ENCODE measurements around the gene ZCCHC4.

The ZCCHC4 gene

DNA sequence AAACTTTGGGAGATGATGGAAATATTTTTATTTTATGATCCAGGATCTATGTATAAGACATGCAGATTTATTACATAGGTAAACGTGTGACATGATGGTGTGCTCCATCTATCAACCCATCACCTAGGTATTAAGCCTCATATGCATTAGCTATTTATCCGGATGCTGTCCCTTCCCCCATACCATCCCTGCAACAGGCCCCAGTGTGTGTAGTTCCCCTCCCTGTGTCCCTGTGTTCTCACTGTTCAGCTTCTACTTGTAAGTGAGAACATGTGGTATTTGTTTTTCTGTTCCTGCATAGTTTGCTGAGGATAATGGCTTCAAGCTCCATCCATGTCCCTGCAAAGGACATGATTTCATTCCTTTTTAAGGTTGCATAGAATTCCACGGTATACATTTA lies 28.1 kb upstream of the ZCCHC4 start:
- H3K79me1 ChIP-seq (ENCODE audit: low read depth, low read length), result no peaks in the 10 kb centered on the region
- no peak overlapping the region for H3K4me3 ChIP-seq (ENCODE audit: low read length in 2 of 2)
- no peak overlapping the region for H2BK12ac ChIP-seq (ENCODE audit: low read length)
- peaks cover 0 to 2% of the 10 kb centered on the region in 2 donors for H3K9me3 ChIP-seq (replicated peaks in 1 of 2; ENCODE audit: control insufficient read depth in 2 of 2, insufficient read depth in 1 of 2, low read depth in 1 of 2, low read length in 2 of 2)
- H2AK5ac ChIP-seq (ENCODE audit: low read depth, low read length), result no peak overlapping the region
- no peaks in the 10 kb centered on the region for H3K4me1 ChIP-seq (ENCODE audit: control insufficient read depth in 2 of 2, insufficient read depth in 1 of 2, low read depth in 1 of 2, low read length in 2 of 2)
- no peak overlapping the region for H3K27ac ChIP-seq (replicated peaks; ENCODE audit: low read length)
- no peak overlapping the region for H3K14ac ChIP-seq (ENCODE audit: low read length)
- no peak overlapping the region for H3K4me2 ChIP-seq (ENCODE audit: insufficient read depth, low read length, poor library complexity, severe bottlenecking)
- no peak overlapping the region for H3K23ac ChIP-seq (ENCODE audit: low read depth, low read length, poor library complexity)
- H3K36me3 ChIP-seq (replicated peaks in 1 of 2; ENCODE audit: control insufficient read depth in 2 of 2, insufficient read depth in 2 of 2, low read length in 2 of 2), result peaks cover 1 to 4% of the 10 kb centered on the region in 2 donors
- no CpG with 5 or more reads among the region's 3 CpGs for WGBS, 2 donors (ENCODE audit: extremely low coverage in 2 of 2, insufficient read length in 2 of 2, insufficient replicate concordance in 1 of 2)
- H3K27me3 ChIP-seq (ENCODE audit: control insufficient read depth in 3 of 3, insufficient read depth in 3 of 3, low read depth in 1 of 3, low read length in 3 of 3), result no peaks in the 10 kb centered on the region
- DNase-seq (ENCODE audit: low spot score), result no peak
- no peak overlapping the region for H2AFZ ChIP-seq (ENCODE audit: low read length)
- no peak overlapping the region for H4K8ac ChIP-seq (ENCODE audit: low read depth, low read length)
- no peak overlapping the region for H2BK15ac ChIP-seq (ENCODE audit: low read length)
- H2BK120ac ChIP-seq (ENCODE audit: low read depth, low read length), result no peak overlapping the region
- no peak overlapping the region for H3K9ac ChIP-seq (ENCODE audit: low read depth, low read length, poor library complexity)
- H4K91ac ChIP-seq (ENCODE audit: low read depth, low read length, poor library complexity), result no peak overlapping the region
- H3K4ac ChIP-seq (ENCODE audit: low read length), result no peak overlapping the region
- no peak overlapping the region for H2BK5ac ChIP-seq (ENCODE audit: low read length)
- H3K18ac ChIP-seq (ENCODE audit: low read length), result no peak overlapping the region

DNA sequence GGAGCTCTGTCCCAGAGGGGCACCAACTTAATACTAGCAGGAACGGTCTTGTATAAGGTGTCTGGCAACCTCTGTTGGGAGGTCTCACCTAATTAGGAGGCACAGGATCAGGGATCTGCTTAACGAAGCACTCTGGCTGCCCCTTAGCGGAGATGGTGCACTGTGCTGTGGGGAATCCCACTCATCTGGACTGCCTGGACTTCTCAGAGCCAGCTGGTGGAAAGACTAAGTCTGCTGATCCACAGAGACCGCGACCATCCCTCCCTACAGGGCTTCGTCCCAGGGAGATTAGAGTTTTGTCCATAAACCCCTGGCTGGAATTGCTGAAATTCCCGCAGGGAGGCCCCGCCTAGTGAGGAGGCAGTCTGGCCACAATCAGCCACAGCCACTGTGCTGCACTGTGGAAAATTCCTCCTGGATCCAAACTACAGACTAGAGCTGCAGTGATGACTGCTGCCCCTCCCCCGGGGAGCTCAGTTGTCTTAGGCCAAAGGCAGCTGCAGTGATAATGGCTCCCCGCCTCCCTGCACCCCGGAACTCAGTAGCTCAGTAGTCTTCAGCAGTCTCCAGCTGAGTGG lies 22.0 kb upstream of the ZCCHC4 start:
- no peaks in the 10 kb centered on the region for H3K9me3 ChIP-seq (replicated peaks in 1 of 2; ENCODE audit: control insufficient read depth in 2 of 2, insufficient read depth in 1 of 2, low read depth in 1 of 2, low read length in 2 of 2)
- no peak overlapping the region for H3K4ac ChIP-seq (ENCODE audit: low read length)
- peak overlapping the region; percentile 53 for H2AFZ ChIP-seq (ENCODE audit: low read length)
- peak overlapping the region; percentile 46 for H3K27ac ChIP-seq (replicated peaks; ENCODE audit: low read length)
- no peak overlapping the region for H2AK5ac ChIP-seq (ENCODE audit: low read depth, low read length)
- no peak overlapping the region for H3K4me3 ChIP-seq (ENCODE audit: low read length in 2 of 2)
- no peak overlapping the region for H4K91ac ChIP-seq (ENCODE audit: low read depth, low read length, poor library complexity)
- H3K23ac ChIP-seq (ENCODE audit: low read depth, low read length, poor library complexity), result no peak overlapping the region
- H3K4me1 ChIP-seq (ENCODE audit: control insufficient read depth in 2 of 2, insufficient read depth in 1 of 2, low read depth in 1 of 2, low read length in 2 of 2), result peaks cover 0 to 8% of the 10 kb centered on the region in 2 donors
- peak overlapping the region; percentile 23 for H3K14ac ChIP-seq (ENCODE audit: low read length)
- no peaks in the 10 kb centered on the region for H3K36me3 ChIP-seq (replicated peaks in 1 of 2; ENCODE audit: control insufficient read depth in 2 of 2, insufficient read depth in 2 of 2, low read length in 2 of 2)
- peak overlapping the region; percentile 25 for H2BK12ac ChIP-seq (ENCODE audit: low read length)
- WGBS, 2 donors (ENCODE audit: extremely low coverage in 2 of 2, insufficient read length in 2 of 2, insufficient replicate concordance in 1 of 2), result no CpG with 5 or more reads among the region's 11 CpGs
- no peaks in the 10 kb centered on the region for H3K79me1 ChIP-seq (ENCODE audit: low read depth, low read length)
- no peak overlapping the region for H2BK15ac ChIP-seq (ENCODE audit: low read length)
- DNase-seq (ENCODE audit: low spot score), result no peak
- peak overlapping the region; percentile 77 for H2BK5ac ChIP-seq (ENCODE audit: low read length)
- H3K18ac ChIP-seq (ENCODE audit: low read length), result peak overlapping the region; percentile 53
- H3K4me2 ChIP-seq (ENCODE audit: insufficient read depth, low read length, poor library complexity, severe bottlenecking), result no peak overlapping the region
- H3K9ac ChIP-seq (ENCODE audit: low read depth, low read length, poor library complexity), result no peak overlapping the region
- no peak overlapping the region for H2BK120ac ChIP-seq (ENCODE audit: low read depth, low read length)
- no peak overlapping the region for H4K8ac ChIP-seq (ENCODE audit: low read depth, low read length)
- H3K27me3 ChIP-seq (ENCODE audit: control insufficient read depth in 3 of 3, insufficient read depth in 3 of 3, low read depth in 1 of 3, low read length in 3 of 3), result no peaks in the 10 kb centered on the region

- Histone ChIP-seq H3K36me3 (replicated peaks in 1 of 2; ENCODE audit: control insufficient read depth in 2 of 2, insufficient read depth in 2 of 2, low read length in 2 of 2) (no peaks in the 10 kb centered on the region), H3K4me1 (ENCODE audit: control insufficient read depth in 2 of 2, insufficient read depth in 1 of 2, low read depth in 1 of 2, low read length in 2 of 2) (peaks cover 0 to 8% of the 10 kb centered on the region in 2 donors), H3K14ac (ENCODE audit: low read length) (peak overlapping the region; percentile 23), H3K18ac (ENCODE audit: low read length) (peak overlapping the region; percentile 53), H3K9ac (ENCODE audit: low read depth, low read length, poor library complexity) (no peak overlapping the region), H3K4me2 (ENCODE audit: insufficient read depth, low read length, poor library complexity, severe bottlenecking) (no peak overlapping the region), H3K27ac (replicated peaks; ENCODE audit: low read length) (peak overlapping the region; percentile 46), H3K9me3 (replicated peaks in 1 of 2; ENCODE audit: control insufficient read depth in 2 of 2, insufficient read depth in 1 of 2, low read depth in 1 of 2, low read length in 2 of 2) (no peaks in the 10 kb centered on the region), H2BK15ac (ENCODE audit: low read length) (no peak overlapping the region), H3K4me3 (ENCODE audit: low read length in 2 of 2) (no peak overlapping the region), H4K8ac (ENCODE audit: low read depth, low read length) (no peak overlapping the region), H2AFZ (ENCODE audit: low read length) (peak overlapping the region; percentile 53), H2BK120ac (ENCODE audit: low read depth, low read length) (peak overlapping the region; percentile 81), H3K27me3 (ENCODE audit: control insufficient read depth in 3 of 3, insufficient read depth in 3 of 3, low read depth in 1 of 3, low read length in 3 of 3) (no peaks in the 10 kb centered on the region), H3K4ac (ENCODE audit: low read length) (no peak overlapping the region), H2BK5ac (ENCODE audit: low read length) (peak overlapping the region; percentile 77), H2BK12ac (ENCODE audit: low read length) (peak overlapping the region; percentile 25), H2AK5ac (ENCODE audit: low read depth, low read length) (no peak overlapping the region), H3K23ac (ENCODE audit: low read depth, low read length, poor library complexity) (no peak overlapping the region), H4K91ac (ENCODE audit: low read depth, low read length, poor library complexity) (no peak overlapping the region), H3K79me1 (ENCODE audit: low read depth, low read length) (no peaks in the 10 kb centered on the region)
- DNase-seq (ENCODE audit: low spot score), result no peak
- WGBS, 2 donors (ENCODE audit: extremely low coverage in 2 of 2, insufficient read length in 2 of 2, insufficient replicate concordance in 1 of 2), result no CpG with 5 or more reads among the region's 12 CpGs
Measured at GRCh38 chr4:25291158-25291733, 21.3 kb upstream of the ZCCHC4 start.

GRCh38 chr4:25297528-25298242 lies 14.9 kb upstream of the ZCCHC4 start:
- no peak overlapping the region for H3K4me3 ChIP-seq (ENCODE audit: low read length in 2 of 2)
- H3K4ac ChIP-seq (ENCODE audit: low read length), result no peak overlapping the region
- H3K27me3 ChIP-seq (ENCODE audit: control insufficient read depth in 3 of 3, insufficient read depth in 3 of 3, low read depth in 1 of 3, low read length in 3 of 3), result no peaks in the 10 kb centered on the region
- H2AFZ ChIP-seq (ENCODE audit: low read length), result no peak overlapping the region
- no peaks in the 10 kb centered on the region for H3K36me3 ChIP-seq (replicated peaks in 1 of 2; ENCODE audit: control insufficient read depth in 2 of 2, insufficient read depth in 2 of 2, low read length in 2 of 2)
- H3K18ac ChIP-seq (ENCODE audit: low read length), result no peak overlapping the region
- no peak overlapping the region for H4K8ac ChIP-seq (ENCODE audit: low read depth, low read length)
- no peaks in the 10 kb centered on the region for H3K79me1 ChIP-seq (ENCODE audit: low read depth, low read length)
- H3K14ac ChIP-seq (ENCODE audit: low read length), result no peak overlapping the region
- H2BK12ac ChIP-seq (ENCODE audit: low read length), result no peak overlapping the region
- DNase-seq (ENCODE audit: low spot score), result no peak
- no peak overlapping the region for H2BK5ac ChIP-seq (ENCODE audit: low read length)
- H3K9me3 ChIP-seq (replicated peaks in 1 of 2; ENCODE audit: control insufficient read depth in 2 of 2, insufficient read depth in 1 of 2, low read depth in 1 of 2, low read length in 2 of 2), result no peaks in the 10 kb centered on the region
- no peak overlapping the region for H2BK15ac ChIP-seq (ENCODE audit: low read length)
- no peak overlapping the region for H2AK5ac ChIP-seq (ENCODE audit: low read depth, low read length)
- no peak overlapping the region for H3K9ac ChIP-seq (ENCODE audit: low read depth, low read length, poor library complexity)
- no peak overlapping the region for H3K27ac ChIP-seq (replicated peaks; ENCODE audit: low read length)
- H3K4me1 ChIP-seq (ENCODE audit: control insufficient read depth in 2 of 2, insufficient read depth in 1 of 2, low read depth in 1 of 2, low read length in 2 of 2), result no peaks in the 10 kb centered on the region
- H3K23ac ChIP-seq (ENCODE audit: low read depth, low read length, poor library complexity), result no peak overlapping the region
- no peak overlapping the region for H2BK120ac ChIP-seq (ENCODE audit: low read depth, low read length)
- no peak overlapping the region for H3K4me2 ChIP-seq (ENCODE audit: insufficient read depth, low read length, poor library complexity, severe bottlenecking)
- no CpG with 5 or more reads among the region's 5 CpGs for WGBS, 2 donors (ENCODE audit: extremely low coverage in 2 of 2, insufficient read length in 2 of 2, insufficient replicate concordance in 1 of 2)
- H4K91ac ChIP-seq (ENCODE audit: low read depth, low read length, poor library complexity), result no peak overlapping the region

Data from neuronal stem cell (in vitro differentiated cells).